GM12891 (cell line): Measurements from ENCODE around the gene ABCB4.

Experiments
- POLR2A ChIP-seq: IDR thresholded peaks from 2 replicates; pipeline ENCODE4 v1.6.1; 2011; ENCODE audit warnings: low read depth, low read length, control low read depth
- POLR2AphosphoS5 ChIP-seq: IDR thresholded peaks from 2 replicates; pipeline ENCODE4 v1.6.1; 2011; ENCODE audit warnings: low read depth, low read length, control low read depth
- TAF1 ChIP-seq: IDR thresholded peaks from 2 replicates; pipeline ENCODE4 v1.6.1; 2011; ENCODE audit warnings: low read depth, low read length, control low read depth

DNA sequence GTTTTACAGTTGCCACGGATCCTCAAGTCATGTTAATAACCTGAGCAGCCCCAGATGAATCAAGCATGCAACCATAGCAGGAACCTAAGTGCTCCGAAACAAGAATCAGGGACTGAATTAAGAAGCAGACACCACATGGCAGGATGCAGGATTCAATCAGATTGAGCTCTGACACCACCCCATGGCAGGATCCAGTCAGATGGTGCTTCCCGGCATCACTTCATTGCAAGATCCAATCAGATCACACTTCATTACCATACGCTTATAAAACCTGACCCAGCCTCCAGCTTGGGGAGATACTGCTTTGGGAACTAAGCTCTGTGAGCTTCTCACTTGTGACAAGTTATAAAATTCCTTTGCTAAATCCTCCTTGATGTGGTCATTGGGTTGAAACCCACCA lies 55.3 kb downstream of the ABCB4 start:
- no peak for TF ChIP-seq POLR2AphosphoS5
- no peak for TF ChIP-seq POLR2A
- no peak for TF ChIP-seq TAF1
